ENCODE data around the gene CAMK2N1. TPM values are rescaled to one million over a fixed set of nuclear protein-coding genes. Genes with fewer than 3 reads are reported as not detected.

CAMK2N1 gene
- total RNA-seq, 1 experiment from 2014 or later = 4.4 TPM

DNA sequence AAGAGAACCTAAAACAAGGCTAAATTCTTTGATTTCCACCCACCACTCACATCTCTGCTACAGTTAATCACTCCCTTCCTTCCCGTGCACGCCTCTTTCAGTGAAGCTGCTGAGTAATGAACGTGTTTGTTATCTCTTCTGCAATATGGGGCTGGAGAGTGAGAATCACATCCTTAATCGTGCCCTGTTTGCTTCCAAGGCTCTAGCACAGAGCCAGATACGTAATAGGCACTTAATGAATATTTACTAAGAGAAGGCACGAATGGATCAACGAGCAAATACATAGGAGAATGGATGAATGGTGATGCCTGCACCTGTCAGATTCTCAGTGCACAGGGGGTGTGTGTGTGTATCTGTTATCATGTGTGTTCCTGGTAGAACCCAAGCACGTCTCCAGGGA lies 44.3 kb upstream of the CAMK2N1 start:
- Histone ChIP-seq H3K4me1 (ENCODE audit: control insufficient read depth, insufficient read depth, low read length) (no peaks in the 10 kb centered on the region), H3K4me3 (ENCODE audit: low read depth in 2 of 2, low read length in 2 of 2) (no peak overlapping the region), H3K9me3 (ENCODE audit: control insufficient read depth, insufficient read depth, low read depth, low read length) (no peaks in the 10 kb centered on the region), H3K27me3 (ENCODE audit: control insufficient read depth, insufficient read depth, low read length) (peaks cover 15% of the 10 kb centered on the region; the same call in 1 of the 2 replicates), H3K27ac (ENCODE audit: low read length) (no peak overlapping the region), H3K36me3 (ENCODE audit: control insufficient read depth, insufficient read depth, low read length) (no peaks in the 10 kb centered on the region)
- ATAC-seq = no peak
- intact Hi-C loops (cut with micrococcal nuclease; ENCODE audit: unreplicated experiment) (no loop called here), in situ Hi-C loops (cut with HindIII; ENCODE audit: low pct_unique_long_range_greater_than_20kb, low sequenced_read_pairs) (no loop called here)
- ChIA-PET POLR2A (no interaction called here), CTCF (no interaction called here)
- DNase-seq (ENCODE audit: low read depth, low spot score) = no peak
- TF ChIP-seq TCF7L2 (IDR thresholded peaks at IDR 0.05; ENCODE audit: low read depth, low read length) (no peak), POLR2AphosphoS5 (IDR thresholded peaks at IDR 0.05; ENCODE audit: low read depth, low read length) (no peak), SIN3A (IDR thresholded peaks at IDR 0.05; ENCODE audit: borderline replicate concordance, insufficient read depth, low read depth, low read length) (no peak)
- TF ChIP-seq, protein P1, sequence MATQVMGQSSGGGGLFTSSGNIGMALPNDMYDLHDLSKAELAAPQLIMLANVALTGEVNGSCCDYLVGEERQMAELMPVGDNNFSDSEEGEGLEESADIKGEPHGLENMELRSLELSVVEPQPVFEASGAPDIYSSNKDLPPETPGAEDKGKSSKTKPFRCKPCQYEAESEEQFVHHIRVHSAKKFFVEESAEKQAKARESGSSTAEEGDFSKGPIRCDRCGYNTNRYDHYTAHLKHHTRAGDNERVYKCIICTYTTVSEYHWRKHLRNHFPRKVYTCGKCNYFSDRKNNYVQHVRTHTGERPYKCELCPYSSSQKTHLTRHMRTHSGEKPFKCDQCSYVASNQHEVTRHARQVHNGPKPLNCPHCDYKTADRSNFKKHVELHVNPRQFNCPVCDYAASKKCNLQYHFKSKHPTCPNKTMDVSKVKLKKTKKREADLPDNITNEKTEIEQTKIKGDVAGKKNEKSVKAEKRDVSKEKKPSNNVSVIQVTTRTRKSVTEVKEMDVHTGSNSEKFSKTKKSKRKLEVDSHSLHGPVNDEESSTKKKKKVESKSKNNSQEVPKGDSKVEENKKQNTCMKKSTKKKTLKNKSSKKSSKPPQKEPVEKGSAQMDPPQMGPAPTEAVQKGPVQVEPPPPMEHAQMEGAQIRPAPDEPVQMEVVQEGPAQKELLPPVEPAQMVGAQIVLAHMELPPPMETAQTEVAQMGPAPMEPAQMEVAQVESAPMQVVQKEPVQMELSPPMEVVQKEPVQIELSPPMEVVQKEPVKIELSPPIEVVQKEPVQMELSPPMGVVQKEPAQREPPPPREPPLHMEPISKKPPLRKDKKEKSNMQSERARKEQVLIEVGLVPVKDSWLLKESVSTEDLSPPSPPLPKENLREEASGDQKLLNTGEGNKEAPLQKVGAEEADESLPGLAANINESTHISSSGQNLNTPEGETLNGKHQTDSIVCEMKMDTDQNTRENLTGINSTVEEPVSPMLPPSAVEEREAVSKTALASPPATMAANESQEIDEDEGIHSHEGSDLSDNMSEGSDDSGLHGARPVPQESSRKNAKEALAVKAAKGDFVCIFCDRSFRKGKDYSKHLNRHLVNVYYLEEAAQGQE (IDR thresholded peaks at IDR 0.05; ENCODE audit: insufficient read depth in 1 of 2, low read depth in 2 of 2, low read length in 1 of 2) = no peak
- TF ChIP-seq, protein P2, sequence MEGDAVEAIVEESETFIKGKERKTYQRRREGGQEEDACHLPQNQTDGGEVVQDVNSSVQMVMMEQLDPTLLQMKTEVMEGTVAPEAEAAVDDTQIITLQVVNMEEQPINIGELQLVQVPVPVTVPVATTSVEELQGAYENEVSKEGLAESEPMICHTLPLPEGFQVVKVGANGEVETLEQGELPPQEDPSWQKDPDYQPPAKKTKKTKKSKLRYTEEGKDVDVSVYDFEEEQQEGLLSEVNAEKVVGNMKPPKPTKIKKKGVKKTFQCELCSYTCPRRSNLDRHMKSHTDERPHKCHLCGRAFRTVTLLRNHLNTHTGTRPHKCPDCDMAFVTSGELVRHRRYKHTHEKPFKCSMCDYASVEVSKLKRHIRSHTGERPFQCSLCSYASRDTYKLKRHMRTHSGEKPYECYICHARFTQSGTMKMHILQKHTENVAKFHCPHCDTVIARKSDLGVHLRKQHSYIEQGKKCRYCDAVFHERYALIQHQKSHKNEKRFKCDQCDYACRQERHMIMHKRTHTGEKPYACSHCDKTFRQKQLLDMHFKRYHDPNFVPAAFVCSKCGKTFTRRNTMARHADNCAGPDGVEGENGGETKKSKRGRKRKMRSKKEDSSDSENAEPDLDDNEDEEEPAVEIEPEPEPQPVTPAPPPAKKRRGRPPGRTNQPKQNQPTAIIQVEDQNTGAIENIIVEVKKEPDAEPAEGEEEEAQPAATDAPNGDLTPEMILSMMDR (IDR thresholded peaks at IDR 0.05) = no peak
- BruUV-seq (replicated peaks) = no TSS peak

DNA sequence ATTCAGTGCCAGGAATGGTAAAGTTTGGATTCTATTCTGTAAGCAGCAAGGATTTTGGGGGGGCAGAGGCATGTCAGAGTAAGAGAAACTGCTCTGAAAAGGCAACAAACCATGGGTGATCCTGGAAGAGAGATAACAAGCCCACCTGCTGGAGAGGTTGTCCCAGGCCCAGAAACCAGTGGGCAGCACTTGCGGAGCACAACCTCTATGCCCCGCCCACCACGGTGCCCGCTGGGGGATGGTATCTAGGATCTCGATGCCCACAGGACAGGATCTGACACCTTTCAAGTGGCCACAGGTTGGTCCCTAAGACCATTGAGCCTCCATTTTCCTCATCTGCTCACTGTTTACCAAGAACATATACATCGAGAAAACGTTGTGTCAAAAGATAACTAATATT lies 42.2 kb upstream of the CAMK2N1 start:
- peaks cover 15% of the 10 kb centered on the region; the same call in 1 of the 2 replicates for H3K27me3 ChIP-seq (ENCODE audit: control insufficient read depth, insufficient read depth, low read length)
- no TSS peak for BruUV-seq (replicated peaks)
- ATAC-seq (no peak), DNase-seq (ENCODE audit: low read depth, low spot score) (no peak)
- H3K9me3 ChIP-seq (ENCODE audit: control insufficient read depth, insufficient read depth, low read depth, low read length) = no peaks in the 10 kb centered on the region
- no peaks in the 10 kb centered on the region for H3K4me1 ChIP-seq (ENCODE audit: control insufficient read depth, insufficient read depth, low read length)
- intact Hi-C loops (cut with micrococcal nuclease; ENCODE audit: unreplicated experiment) = no loop called here
- in situ Hi-C loops (cut with HindIII; ENCODE audit: low pct_unique_long_range_greater_than_20kb, low sequenced_read_pairs) = no loop called here
- H3K36me3 ChIP-seq (ENCODE audit: control insufficient read depth, insufficient read depth, low read length) = no peaks in the 10 kb centered on the region
- ChIA-PET CTCF (no interaction called here), POLR2A (no interaction called here)
- no peak overlapping the region for H3K27ac ChIP-seq (ENCODE audit: low read length)
- no peak overlapping the region for H3K4me3 ChIP-seq (ENCODE audit: low read depth in 2 of 2, low read length in 2 of 2)
- no peak for TF ChIP-seq SIN3A (IDR thresholded peaks at IDR 0.05; ENCODE audit: borderline replicate concordance, insufficient read depth, low read depth, low read length)
- TF ChIP-seq POLR2AphosphoS5 (IDR thresholded peaks at IDR 0.05; ENCODE audit: low read depth, low read length) = no peak

DNA sequence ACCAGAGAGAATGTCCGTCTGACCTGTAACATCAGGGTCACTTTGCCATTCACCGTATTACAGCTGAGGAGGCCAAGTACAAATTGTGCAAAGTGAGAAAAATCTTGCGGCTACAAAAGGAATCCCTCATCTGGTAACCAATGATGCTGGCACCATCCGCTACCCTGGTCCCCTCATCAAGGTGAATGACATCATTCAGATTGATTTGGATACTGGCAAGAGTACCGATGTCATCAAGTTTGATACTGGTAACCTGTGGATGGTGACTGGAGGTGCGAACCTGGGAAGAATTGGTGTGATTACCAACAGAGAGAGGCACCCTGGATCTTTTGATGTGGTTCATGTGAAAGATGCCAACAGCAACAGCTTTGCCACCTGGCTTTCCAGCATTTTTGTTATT lies 40.3 kb upstream of the CAMK2N1 start:
- BruUV-seq (replicated peaks) = no TSS peak
- no peak for ATAC-seq
- CTCF ChIA-PET = no interaction called here
- no peaks in the 10 kb centered on the region for H3K36me3 ChIP-seq (ENCODE audit: control insufficient read depth, insufficient read depth, low read length)
- no peaks in the 10 kb centered on the region for H3K4me1 ChIP-seq (ENCODE audit: control insufficient read depth, insufficient read depth, low read length)
- no peak for TF ChIP-seq POLR2AphosphoS5 (IDR thresholded peaks at IDR 0.05; ENCODE audit: low read depth, low read length)
- no peak for TF ChIP-seq TCF7L2 (IDR thresholded peaks at IDR 0.05; ENCODE audit: low read depth, low read length)
- TF ChIP-seq, protein P1 (IDR thresholded peaks at IDR 0.05; ENCODE audit: insufficient read depth in 1 of 2, low read depth in 2 of 2, low read length in 1 of 2) = no peak
- TF ChIP-seq SIN3A (IDR thresholded peaks at IDR 0.05; ENCODE audit: borderline replicate concordance, insufficient read depth, low read depth, low read length) = no peak
- TF ChIP-seq, protein P2 (IDR thresholded peaks at IDR 0.05) = no peak
- intact Hi-C loops (cut with micrococcal nuclease; ENCODE audit: unreplicated experiment) = no loop called here
- H3K27me3 ChIP-seq (ENCODE audit: control insufficient read depth, insufficient read depth, low read length) = peaks cover 15% of the 10 kb centered on the region; the same call in 1 of the 2 replicates
- no peaks in the 10 kb centered on the region for H3K9me3 ChIP-seq (ENCODE audit: control insufficient read depth, insufficient read depth, low read depth, low read length)
- H3K4me3 ChIP-seq (ENCODE audit: low read depth in 2 of 2, low read length in 2 of 2) = no peak overlapping the region
- POLR2A ChIA-PET = no interaction called here
- H3K27ac ChIP-seq (ENCODE audit: low read length) = no peak overlapping the region
- DNase-seq (ENCODE audit: low read depth, low spot score) = no peak
- in situ Hi-C loops (cut with HindIII; ENCODE audit: low pct_unique_long_range_greater_than_20kb, low sequenced_read_pairs) = no loop called here

Data from Panc1 (cell line).